HepG2 (cell line): ENCODE results near the gene LMAN2. TPM values are rescaled to one million over a fixed set of nuclear protein-coding genes. Genes with fewer than 3 reads are reported as not detected.

Experiments used
- AGO1 ChIP-seq: fragments of 200-400 bp; formaldehyde crosslinking; IDR thresholded peaks from 2 replicates; pipeline ENCODE4 v1.6.1; 2017; ENCODE audit warnings: mild to moderate bottlenecking, low read depth, low read length, moderate library complexity; ENCODE audit not compliant: poor library complexity, severe bottlenecking
- CHCHD3 ChIP-seq: sonication (generic); formaldehyde crosslinking; IDR thresholded peaks from 2 replicates; pipeline ENCODE4 v1.8.0; 2022; ENCODE audit warnings: mild to moderate bottlenecking, missing genetic modification reagents, moderate library complexity
- FOXA1 ChIP-seq, 2 experiments: fragments of 450-650 bp in 1 of 2; sonication (generic) in 1 of 2; formaldehyde crosslinking in 1 of 2; IDR thresholded peaks; 2 replicates each; pipeline versions ENCODE4 v1.4.0 to v1.6.1; 2016 to 2020; ENCODE audit warnings: missing genetic modification reagents in 1 of 2
- FOXA3 ChIP-seq: IDR thresholded peaks from 2 replicates; pipeline ENCODE4 v1.6.1; 2016; ENCODE audit warnings: missing genetic modification reagents, missing compliant biosample characterization
- MAFG ChIP-seq: sonication (generic); formaldehyde crosslinking; IDR thresholded peaks from 2 replicates; pipeline ENCODE4 v1.5.1; 2020; ENCODE audit warnings: mild to moderate bottlenecking, missing genetic modification reagents
- NFYC ChIP-seq: IDR thresholded peaks from 2 replicates; pipeline ENCODE4 v1.6.1; 2016; ENCODE audit warnings: missing genetic modification reagents, missing compliant biosample characterization
- RBM22 ChIP-seq: fragments of 200-400 bp; formaldehyde crosslinking; optimal IDR thresholded peaks from 2 replicates; pipeline ENCODE3; 2017; ENCODE audit warnings: mild to moderate bottlenecking, low read length, moderate library complexity
- ZKSCAN5 ChIP-seq: sonication (generic); formaldehyde crosslinking; IDR thresholded peaks from 2 replicates; pipeline ENCODE4 v1.5.1; 2020; ENCODE audit warnings: mild to moderate bottlenecking, missing genetic modification reagents
- ZNF572 ChIP-seq: sonication (generic); formaldehyde crosslinking; IDR thresholded peaks from 2 replicates; pipeline ENCODE4 v1.5.1; 2020; ENCODE audit warnings: mild to moderate bottlenecking, missing genetic modification reagents
- ZNF782 ChIP-seq: sonication (generic); formaldehyde crosslinking; IDR thresholded peaks from 2 replicates; pipeline ENCODE4 v1.4.0; 2020; ENCODE audit warnings: missing genetic modification reagents, mild to moderate bottlenecking, borderline replicate concordance
- ZNF788 ChIP-seq: sonication (generic); formaldehyde crosslinking; IDR thresholded peaks from 2 replicates; pipeline ENCODE4 v1.5.0; 2020; ENCODE audit warnings: mild to moderate bottlenecking, missing genetic modification reagents, borderline replicate concordance
- ZNF850 ChIP-seq: sonication (generic); formaldehyde crosslinking; conservative IDR thresholded peaks from 2 replicates; pipeline ENCODE4 v1.9.0; 2021; ENCODE audit warnings: mild to moderate bottlenecking, missing genetic modification reagents
- polyA plus RNA-seq, 8 experiments: library from polyadenylated mRNA; depleted of rRNA in 3 of 8; stranded (reverse) in 7 of 8; unstranded in 1 of 8; fragments of >200 nt; fragmentation: Illumina TruSeq in 4 of 8; extraction: Trizol in 4 of 8; gene quantifications; 2 replicates each; pipeline versions ENCODE4 v1.2.1 to v1.2.3, GENCODE V29; 2011 to 2016; ENCODE audit warnings: low read depth in 4 of 8, missing spikeins in 1 of 8, mixed read lengths in 1 of 8; ENCODE audit not compliant: insufficient read depth in 1 of 8
- total RNA-seq, 5 experiments: library from RNA; depleted of rRNA; stranded (reverse); fragments of >200 nt; fragmentation: Illumina TruSeq; extraction: Trizol; gene quantifications; 2 replicates each; pipeline ENCODE4 v1.2.3, GENCODE V29; 2016; ENCODE audit warnings: low read depth in 1 of 5
- TF ChIP-seq, protein P1 (sequence below): sonication (generic); formaldehyde crosslinking; IDR thresholded peaks from 2 replicates; pipeline ENCODE4 v1.5.0; 2020; ENCODE audit warnings: mild to moderate bottlenecking, missing genetic modification reagents, borderline replicate concordance
- TF ChIP-seq, protein P2 (sequence below), 2 experiments: sonication (generic) in 1 of 2; formaldehyde crosslinking in 1 of 2; IDR thresholded peaks; 2 replicates each; pipeline versions ENCODE4 v1.5.1 to v1.6.1; 2011 to 2020; ENCODE audit warnings: borderline replicate concordance in 1 of 2, low read depth in 1 of 2, low read length in 1 of 2, mild to moderate bottlenecking in 1 of 2, missing genetic modification reagents in 1 of 2, moderate library complexity in 1 of 2
- TF ChIP-seq, protein P3 (sequence below): sonication (generic); formaldehyde crosslinking; IDR thresholded peaks from 2 replicates; pipeline ENCODE4 v1.4.0; 2020; ENCODE audit warnings: missing genetic modification reagents, mild to moderate bottlenecking, borderline replicate concordance
- TF ChIP-seq, protein P4 (sequence below): sonication (generic); formaldehyde crosslinking; IDR thresholded peaks from 2 replicates; pipeline ENCODE4 v1.8.0; 2022; ENCODE audit warnings: mild to moderate bottlenecking, missing genetic modification reagents; ENCODE audit not compliant: insufficient replicate concordance

Gene LMAN2
- total and polyA plus RNA-seq, 2 of the 13 experiments (the other 11 are each of a cell fraction or from before 2014, with no cell fraction given): 191 to 197 TPM

DNA sequence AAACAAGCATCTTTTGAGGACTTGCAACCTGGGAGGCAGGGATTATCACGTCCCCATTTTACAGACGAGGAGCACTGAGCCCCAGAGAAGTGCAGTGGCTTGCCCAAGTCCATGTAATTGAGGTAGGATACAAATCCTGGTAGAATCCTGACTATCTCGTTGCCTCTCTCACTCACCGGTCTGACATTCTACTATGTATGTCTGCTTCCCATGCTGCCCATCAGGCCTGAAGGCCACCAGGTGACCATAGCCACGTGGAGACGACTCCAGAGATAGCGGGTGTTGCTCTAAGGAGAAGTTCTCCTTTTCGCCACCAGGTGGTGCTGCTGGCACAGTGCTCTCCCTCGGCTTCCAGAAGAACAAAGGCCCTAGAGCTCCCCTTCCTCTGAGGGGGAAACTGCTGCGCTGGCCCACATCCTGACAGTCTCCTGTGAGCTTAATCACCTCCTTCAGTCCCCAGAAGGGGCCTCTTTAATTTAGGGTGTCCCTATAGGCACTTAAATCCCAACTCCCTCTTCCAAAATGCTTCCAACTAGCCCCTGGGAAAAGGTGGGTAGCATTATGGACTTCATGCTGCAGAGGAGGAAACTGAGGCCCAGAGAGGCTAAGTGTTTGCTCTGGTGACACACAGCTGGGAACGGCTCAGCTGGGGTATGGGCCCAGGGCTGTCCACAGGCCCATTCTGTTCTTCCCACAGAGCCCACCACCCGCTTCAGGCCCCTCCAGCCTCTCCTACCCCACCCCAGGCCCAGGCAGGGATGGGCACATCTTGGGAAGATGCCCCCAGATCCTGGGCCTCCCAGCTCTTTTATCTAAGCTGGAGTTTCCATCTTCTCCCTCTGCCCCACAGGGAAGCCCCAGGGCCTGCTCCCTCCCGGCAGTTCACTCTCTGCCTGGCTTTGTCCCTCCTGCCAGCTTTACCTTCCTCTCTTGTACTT lies 39.2 kb upstream of the LMAN2 start (continued):
- TF ChIP-seq, protein P1, sequence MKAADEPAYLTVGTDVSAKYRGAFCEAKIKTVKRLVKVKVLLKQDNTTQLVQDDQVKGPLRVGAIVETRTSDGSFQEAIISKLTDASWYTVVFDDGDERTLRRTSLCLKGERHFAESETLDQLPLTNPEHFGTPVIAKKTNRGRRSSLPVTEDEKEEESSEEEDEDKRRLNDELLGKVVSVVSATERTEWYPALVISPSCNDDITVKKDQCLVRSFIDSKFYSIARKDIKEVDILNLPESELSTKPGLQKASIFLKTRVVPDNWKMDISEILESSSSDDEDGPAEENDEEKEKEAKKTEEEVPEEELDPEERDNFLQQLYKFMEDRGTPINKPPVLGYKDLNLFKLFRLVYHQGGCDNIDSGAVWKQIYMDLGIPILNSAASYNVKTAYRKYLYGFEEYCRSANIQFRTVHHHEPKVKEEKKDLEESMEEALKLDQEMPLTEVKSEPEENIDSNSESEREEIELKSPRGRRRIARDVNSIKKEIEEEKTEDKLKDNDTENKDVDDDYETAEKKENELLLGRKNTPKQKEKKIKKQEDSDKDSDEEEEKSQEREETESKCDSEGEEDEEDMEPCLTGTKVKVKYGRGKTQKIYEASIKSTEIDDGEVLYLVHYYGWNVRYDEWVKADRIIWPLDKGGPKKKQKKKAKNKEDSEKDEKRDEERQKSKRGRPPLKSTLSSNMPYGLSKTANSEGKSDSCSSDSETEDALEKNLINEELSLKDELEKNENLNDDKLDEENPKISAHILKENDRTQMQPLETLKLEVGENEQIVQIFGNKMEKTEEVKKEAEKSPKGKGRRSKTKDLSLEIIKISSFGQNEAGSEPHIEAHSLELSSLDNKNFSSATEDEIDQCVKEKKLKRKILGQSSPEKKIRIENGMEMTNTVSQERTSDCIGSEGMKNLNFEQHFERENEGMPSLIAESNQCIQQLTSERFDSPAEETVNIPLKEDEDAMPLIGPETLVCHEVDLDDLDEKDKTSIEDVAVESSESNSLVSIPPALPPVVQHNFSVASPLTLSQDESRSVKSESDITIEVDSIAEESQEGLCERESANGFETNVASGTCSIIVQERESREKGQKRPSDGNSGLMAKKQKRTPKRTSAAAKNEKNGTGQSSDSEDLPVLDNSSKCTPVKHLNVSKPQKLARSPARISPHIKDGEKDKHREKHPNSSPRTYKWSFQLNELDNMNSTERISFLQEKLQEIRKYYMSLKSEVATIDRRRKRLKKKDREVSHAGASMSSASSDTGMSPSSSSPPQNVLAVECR (CRISPR knock-in tag): peak; percentile 63
- TF ChIP-seq NFYC (CRISPR knock-in tag) (no peak), RBM22 (no peak), ZNF788 (no peak), FOXA3 (CRISPR knock-in tag) (peak; percentile 37; the same call in 1 of the 2 replicates), ZNF782 (no peak), MAFG (CRISPR knock-in tag) (no peak), ZNF572 (CRISPR knock-in tag) (no peak), CHCHD3 (CRISPR knock-in tag) (no peak), AGO1 (no peak), ZKSCAN5 (no peak), FOXA1 (IDR thresholded peaks at IDR 0.05) (no peak), FOXA1 (CRISPR knock-in tag; IDR thresholded peaks at IDR 0.05) (peak; percentile 15; the same call in 1 of the 2 replicates), ZNF850 (CRISPR knock-in tag) (no peak)
- TF ChIP-seq, protein P2, sequence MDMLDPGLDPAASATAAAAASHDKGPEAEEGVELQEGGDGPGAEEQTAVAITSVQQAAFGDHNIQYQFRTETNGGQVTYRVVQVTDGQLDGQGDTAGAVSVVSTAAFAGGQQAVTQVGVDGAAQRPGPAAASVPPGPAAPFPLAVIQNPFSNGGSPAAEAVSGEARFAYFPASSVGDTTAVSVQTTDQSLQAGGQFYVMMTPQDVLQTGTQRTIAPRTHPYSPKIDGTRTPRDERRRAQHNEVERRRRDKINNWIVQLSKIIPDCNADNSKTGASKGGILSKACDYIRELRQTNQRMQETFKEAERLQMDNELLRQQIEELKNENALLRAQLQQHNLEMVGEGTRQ (IDR thresholded peaks at IDR 0.05; ENCODE audit: low read depth, low read length): peak; percentile 78
- TF ChIP-seq, protein P2 (CRISPR knock-in tag; IDR thresholded peaks at IDR 0.05; ENCODE audit: borderline replicate concordance): peak; percentile 58; the same call in 1 of the 2 replicates
- TF ChIP-seq, protein P3, sequence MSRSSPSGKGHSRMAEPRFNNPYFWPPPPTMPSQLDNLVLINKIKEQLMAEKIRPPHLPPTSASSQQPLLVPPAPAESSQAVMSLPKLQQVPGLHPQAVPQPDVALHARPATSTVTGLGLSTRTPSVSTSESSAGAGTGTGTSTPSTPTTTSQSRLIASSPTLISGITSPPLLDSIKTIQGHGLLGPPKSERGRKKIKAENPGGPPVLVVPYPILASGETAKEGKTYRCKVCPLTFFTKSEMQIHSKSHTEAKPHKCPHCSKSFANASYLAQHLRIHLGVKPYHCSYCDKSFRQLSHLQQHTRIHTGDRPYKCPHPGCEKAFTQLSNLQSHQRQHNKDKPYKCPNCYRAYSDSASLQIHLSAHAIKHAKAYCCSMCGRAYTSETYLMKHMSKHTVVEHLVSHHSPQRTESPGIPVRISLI (CRISPR knock-in tag): no peak
- TF ChIP-seq, protein P4, sequence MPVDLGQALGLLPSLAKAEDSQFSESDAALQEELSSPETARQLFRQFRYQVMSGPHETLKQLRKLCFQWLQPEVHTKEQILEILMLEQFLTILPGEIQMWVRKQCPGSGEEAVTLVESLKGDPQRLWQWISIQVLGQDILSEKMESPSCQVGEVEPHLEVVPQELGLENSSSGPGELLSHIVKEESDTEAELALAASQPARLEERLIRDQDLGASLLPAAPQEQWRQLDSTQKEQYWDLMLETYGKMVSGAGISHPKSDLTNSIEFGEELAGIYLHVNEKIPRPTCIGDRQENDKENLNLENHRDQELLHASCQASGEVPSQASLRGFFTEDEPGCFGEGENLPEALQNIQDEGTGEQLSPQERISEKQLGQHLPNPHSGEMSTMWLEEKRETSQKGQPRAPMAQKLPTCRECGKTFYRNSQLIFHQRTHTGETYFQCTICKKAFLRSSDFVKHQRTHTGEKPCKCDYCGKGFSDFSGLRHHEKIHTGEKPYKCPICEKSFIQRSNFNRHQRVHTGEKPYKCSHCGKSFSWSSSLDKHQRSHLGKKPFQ: no peak
